Endodermal cell (in vitro differentiated cells): ENCODE measurements around the gene MYO5B. TPM values are rescaled to one million over a fixed set of nuclear protein-coding genes. Genes with fewer than 3 reads are reported as not detected.
"Not testable (repeated sequence)": the region's sequence is repeated elsewhere in the genome, so short reads cannot be mapped to it uniquely, and the experiment has no call there.

ENCODE experiments used
- DNase-seq: peaks from one replicate; pipeline ENCODE4 v3.0.0-alpha.2; 2017
- H3K27ac ChIP-seq: 2 replicates; pipeline ENCODE4 v1.5.1; 2013; ENCODE audit warnings: mild to moderate bottlenecking, low read depth, low read length, moderate library complexity
- H3K27me3 ChIP-seq: 2 replicates; pipeline ENCODE4 v1.6.1; 2013; ENCODE audit warnings: mild to moderate bottlenecking, low read length, moderate library complexity; ENCODE audit not compliant: insufficient read depth, control insufficient read depth, poor library complexity, severe bottlenecking
- H3K36me3 ChIP-seq: 2 replicates; pipeline ENCODE4 v1.7.0; 2013; ENCODE audit warnings: mild to moderate bottlenecking, low read length, moderate library complexity; ENCODE audit not compliant: control insufficient read depth, insufficient read depth
- H3K4me1 ChIP-seq: one replicate; pipeline ENCODE4 v1.7.0; 2013; ENCODE audit warnings: low read length; ENCODE audit not compliant: control insufficient read depth, insufficient read depth
- H3K4me3 ChIP-seq: 2 replicates; pipeline ENCODE4 v1.5.1; 2013; ENCODE audit warnings: mild to moderate bottlenecking, low read length, moderate library complexity
- H3K9ac ChIP-seq: 2 replicates; pipeline ENCODE4 v1.6.1; 2013; ENCODE audit warnings: mild to moderate bottlenecking, low read length, moderate library complexity; ENCODE audit not compliant: poor library complexity, severe bottlenecking; ENCODE audit errors: extremely low read depth
- H3K9me3 ChIP-seq: 2 replicates; pipeline ENCODE4 v1.6.1; 2013; ENCODE audit warnings: mild to moderate bottlenecking, low read length, moderate library complexity; ENCODE audit not compliant: control insufficient read depth
- H3K27ac Mint-ChIP-seq: 2 replicates; pipeline ENCODE4 v1.8.0; 2020; ENCODE audit warnings: mixed read lengths
- H3K27me3 Mint-ChIP-seq: 2 replicates; pipeline ENCODE4 v1.8.0; 2021; ENCODE audit warnings: mild to moderate bottlenecking, mixed read lengths; ENCODE audit not compliant: insufficient read depth
- H3K36me3 Mint-ChIP-seq: 2 replicates; pipeline ENCODE4 v1.8.0; 2020; ENCODE audit warnings: low read depth, mixed read lengths
- H3K4me1 Mint-ChIP-seq: 2 replicates; pipeline ENCODE4 v1.8.0; 2020; ENCODE audit warnings: mixed read lengths
- H3K4me3 Mint-ChIP-seq: 2 replicates; pipeline ENCODE4 v1.8.0; 2020; ENCODE audit warnings: mild to moderate bottlenecking, moderate library complexity, mixed read lengths
- H3K9me3 Mint-ChIP-seq: 2 replicates; pipeline ENCODE4 v1.8.0; 2020; ENCODE audit warnings: mild to moderate bottlenecking, mixed read lengths
- WGBS, 2 experiments: methylation state at CpG; one replicate each; pipeline versions ENCODE4 v1.1.5 to v1.1.7; 2013; ENCODE audit warnings: missing lambda C conversion rate in 2 of 2, mixed read lengths in 1 of 2; ENCODE audit not compliant: insufficient coverage in 1 of 2, insufficient read length in 1 of 2; 5-methylcytosine and 5-hydroxymethylcytosine counted together
- total RNA-seq, 2 donors: library from RNA; stranded (reverse); fragmentation: NEBNext Ultra II Directional in 1 of 2; extraction: Animal tissue kit (Norgen Biotek cat#: 25700) in 1 of 2; gene quantifications; 2 replicates in 1 of 2; 3 replicates in 1 of 2; pipeline ENCODE4 v1.2.1, GENCODE V29; 2021
- TF ChIP-seq, protein P1 (sequence below): fragments of 200-600 bp; sonication (generic); conservative IDR thresholded peaks from 2 replicates; pipeline ENCODE4 v1.5.0; 2021; ENCODE audit warnings: antibody characterized with exemption, mild to moderate bottlenecking

Gene MYO5B
- total RNA-seq, 2 donors from 2014 or later, result 12.2 to 16.8 TPM

DNA sequence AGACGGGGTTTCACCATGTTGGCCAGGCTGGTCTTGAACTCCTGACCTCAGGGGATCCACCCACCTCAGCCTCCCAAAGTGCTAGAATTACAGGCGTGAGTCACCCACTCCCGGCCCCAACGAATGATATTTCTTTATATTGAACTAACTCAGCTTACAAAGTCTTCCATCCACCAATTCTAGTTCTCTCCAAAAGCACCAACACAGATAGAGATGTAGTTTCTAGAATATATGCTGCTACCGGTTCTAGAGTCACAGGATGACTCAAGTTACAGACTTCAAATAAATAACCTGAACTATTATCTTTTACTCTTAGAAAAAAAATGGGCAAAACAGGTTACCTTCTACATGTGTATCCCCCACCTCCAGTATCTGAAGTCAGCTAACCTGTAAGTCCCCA is 390.9 kb downstream of the MYO5B start:
- Mint-ChIP-seq H3K27me3 (no peaks in the 10 kb centered on the region), H3K4me3 (no peak overlapping the region), H3K36me3 (peaks cover 76% of the 10 kb centered on the region), H3K9me3 (peaks cover 55% of the 10 kb centered on the region), H3K4me1 (no peaks in the 10 kb centered on the region), H3K27ac (no peak overlapping the region)
- Histone ChIP-seq H3K27me3 (no peaks in the 10 kb centered on the region), H3K4me1 (no peaks in the 10 kb centered on the region), H3K4me3 (no peak overlapping the region), H3K9ac (no peak overlapping the region), H3K9me3 (peaks cover 52% of the 10 kb centered on the region), H3K36me3 (peaks cover 35% of the 10 kb centered on the region), H3K27ac (no peak overlapping the region)
- no peak for DNase-seq
- 93% methylated on average over 5 of the region's 5 CpGs; no CpG with 5 or more reads in 1 of the 2 experiments for WGBS, 2 experiments
- TF ChIP-seq, protein P1, sequence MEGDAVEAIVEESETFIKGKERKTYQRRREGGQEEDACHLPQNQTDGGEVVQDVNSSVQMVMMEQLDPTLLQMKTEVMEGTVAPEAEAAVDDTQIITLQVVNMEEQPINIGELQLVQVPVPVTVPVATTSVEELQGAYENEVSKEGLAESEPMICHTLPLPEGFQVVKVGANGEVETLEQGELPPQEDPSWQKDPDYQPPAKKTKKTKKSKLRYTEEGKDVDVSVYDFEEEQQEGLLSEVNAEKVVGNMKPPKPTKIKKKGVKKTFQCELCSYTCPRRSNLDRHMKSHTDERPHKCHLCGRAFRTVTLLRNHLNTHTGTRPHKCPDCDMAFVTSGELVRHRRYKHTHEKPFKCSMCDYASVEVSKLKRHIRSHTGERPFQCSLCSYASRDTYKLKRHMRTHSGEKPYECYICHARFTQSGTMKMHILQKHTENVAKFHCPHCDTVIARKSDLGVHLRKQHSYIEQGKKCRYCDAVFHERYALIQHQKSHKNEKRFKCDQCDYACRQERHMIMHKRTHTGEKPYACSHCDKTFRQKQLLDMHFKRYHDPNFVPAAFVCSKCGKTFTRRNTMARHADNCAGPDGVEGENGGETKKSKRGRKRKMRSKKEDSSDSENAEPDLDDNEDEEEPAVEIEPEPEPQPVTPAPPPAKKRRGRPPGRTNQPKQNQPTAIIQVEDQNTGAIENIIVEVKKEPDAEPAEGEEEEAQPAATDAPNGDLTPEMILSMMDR, result no peak

DNA sequence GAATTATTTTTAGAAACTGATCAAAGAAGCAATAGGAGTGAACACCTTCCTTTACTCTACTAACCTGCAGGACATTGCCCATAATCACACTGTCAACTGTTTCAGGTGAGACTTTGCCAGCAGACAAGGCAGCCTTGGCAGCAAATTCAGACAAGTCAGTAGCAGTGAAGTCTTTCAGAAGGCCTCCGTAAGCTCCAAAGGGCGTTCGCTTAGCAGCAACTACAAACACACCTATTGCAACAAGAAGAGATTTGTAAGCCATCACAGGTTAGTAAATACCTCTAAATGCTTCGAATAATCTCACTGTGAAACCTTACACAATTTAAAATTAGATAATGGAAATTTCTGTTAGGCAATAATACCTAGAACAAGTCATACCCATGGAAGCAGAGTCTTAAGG is 392.3 kb downstream of the MYO5B start:
- Mint-ChIP-seq H3K9me3 (peaks cover 48% of the 10 kb centered on the region), H3K4me1 (no peaks in the 10 kb centered on the region), H3K4me3 (no peak overlapping the region), H3K36me3 (peaks cover 71% of the 10 kb centered on the region), H3K27me3 (no peaks in the 10 kb centered on the region), H3K27ac (no peak overlapping the region)
- H3K27me3 ChIP-seq, result no peaks in the 10 kb centered on the region
- no peak overlapping the region for H3K4me3 ChIP-seq
- no peak overlapping the region for H3K27ac ChIP-seq
- peaks cover 44% of the 10 kb centered on the region for H3K9me3 ChIP-seq
- no peak overlapping the region for H3K9ac ChIP-seq
- no peaks in the 10 kb centered on the region for H3K4me1 ChIP-seq
- WGBS, 2 experiments, result 98 to 100% methylated on average over 3 to 4 of the region's 4 CpGs
- peaks cover 50% of the 10 kb centered on the region for H3K36me3 ChIP-seq
- DNase-seq, result no peak
- TF ChIP-seq, protein P1, result no peak

DNA sequence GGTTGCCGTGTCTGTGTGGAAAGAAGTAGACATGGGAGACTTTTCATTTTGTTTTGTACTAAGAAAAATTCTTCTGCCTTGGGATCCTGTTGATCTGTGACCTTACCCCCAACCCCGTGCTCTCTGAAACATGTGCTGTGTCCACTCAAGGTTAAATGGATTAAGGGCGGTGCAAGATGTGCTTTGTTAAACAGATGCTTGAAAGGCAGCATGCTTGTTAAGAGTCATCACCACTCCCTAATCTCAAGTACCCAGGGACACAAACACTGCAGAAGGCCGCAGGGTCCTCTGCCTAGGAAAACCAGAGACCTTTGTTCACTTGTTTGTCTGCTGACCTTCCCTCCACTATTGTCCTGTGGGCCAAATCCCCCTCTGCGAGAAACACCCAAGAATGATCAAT is 394.5 kb downstream of the MYO5B start:
- 92% methylated on average over 4 of the region's 5 CpGs; no CpG with 5 or more reads in 1 of the 2 experiments for WGBS, 2 experiments
- not testable (repeated sequence) for H3K27ac ChIP-seq, H3K9ac ChIP-seq, H3K4me1 ChIP-seq, H3K4me3 ChIP-seq, H3K4me1 Mint-ChIP-seq, H3K27me3 ChIP-seq, DNase-seq, H3K4me3 Mint-ChIP-seq, H3K27ac Mint-ChIP-seq, H3K27me3 Mint-ChIP-seq
- peaks cover 24% of the 10 kb centered on the region for H3K9me3 ChIP-seq
- Mint-ChIP-seq H3K36me3 (peaks cover 71% of the 10 kb centered on the region), H3K9me3 (peaks cover 33% of the 10 kb centered on the region)
- H3K36me3 ChIP-seq, result peaks cover 60% of the 10 kb centered on the region

DNA sequence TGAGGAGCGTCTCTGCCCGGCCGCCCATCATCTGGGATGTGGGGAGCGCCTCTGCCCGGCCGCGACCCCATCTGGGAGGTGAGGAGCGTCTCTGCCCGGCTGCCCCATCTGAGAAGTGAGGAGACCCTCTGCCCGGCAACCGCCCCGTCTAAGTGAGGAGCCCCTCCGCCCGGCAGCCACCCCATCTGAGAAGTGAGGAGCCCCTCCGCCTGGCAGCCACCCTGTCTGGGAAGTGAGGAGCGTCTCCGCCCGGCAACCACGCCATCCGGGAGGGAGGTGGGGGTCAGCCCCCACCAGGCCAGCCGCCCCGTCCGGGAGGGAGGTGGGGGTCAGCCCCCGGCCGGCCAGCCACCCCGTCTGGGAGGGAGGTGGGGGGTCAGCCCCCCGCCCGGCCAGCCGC is 395.1 kb downstream of the MYO5B start:
- not testable (repeated sequence) for H3K9ac ChIP-seq, H3K4me3 ChIP-seq, H3K4me1 Mint-ChIP-seq, H3K27me3 ChIP-seq, H3K27ac ChIP-seq, H3K27me3 Mint-ChIP-seq, DNase-seq, H3K4me3 Mint-ChIP-seq, H3K27ac Mint-ChIP-seq, H3K4me1 ChIP-seq
- WGBS, 2 experiments, result 94 to 100% methylated on average over 6 to 13 of the region's 29 CpGs
- Mint-ChIP-seq H3K36me3 (peaks cover 77% of the 10 kb centered on the region), H3K9me3 (peaks cover 33% of the 10 kb centered on the region)
- peaks cover 66% of the 10 kb centered on the region for H3K36me3 ChIP-seq
- peaks cover 24% of the 10 kb centered on the region for H3K9me3 ChIP-seq
